Nucleus accumbens (tissue), 56 donors: ENCODE measurements around the gene TRAPPC2L.

Experiments used
- DNase-seq, 56 donors: peaks; one replicate each; lab custom pipeline; 2025; lab: John Stamatoyannopoulos, UW

The TRAPPC2L gene

GRCh38 chr16:88874938-88875599 lies 18.1 kb downstream of the TRAPPC2L start:
- no peak for DNase-seq

GRCh38 chr16:88875703-88876234 lies 18.8 kb downstream of the TRAPPC2L start:
- DNase-seq: no peak

GRCh38 chr16:88876942-88877526 lies 20.1 kb downstream of the TRAPPC2L start:
- DNase-seq: no peak

GRCh38 chr16:88877564-88878289 lies 20.8 kb downstream of the TRAPPC2L start:
- DNase-seq: no peak

GRCh38 chr16:88878356-88878755 lies 21.4 kb downstream of the TRAPPC2L start:
- DNase-seq: no peak

- DNase-seq: peak in 10 of 56 donors; percentile 4 to 44 (median 16)
These were observed 22.2 kb downstream of the TRAPPC2L start for GRCh38 chr16:88878967-88879787.

GRCh38 chr16:88879788-88880055 lies 22.8 kb downstream of the TRAPPC2L start:
- no peak for DNase-seq

GRCh38 chr16:88880226-88881006 lies 23.5 kb downstream of the TRAPPC2L start:
- DNase-seq: no peak

GRCh38 chr16:88881007-88881615 lies 24.2 kb downstream of the TRAPPC2L start:
- no peak for DNase-seq

- DNase-seq: no peak
These were observed 24.9 kb downstream of the TRAPPC2L start for GRCh38 chr16:88881675-88882357.

- peak in 3 of 56 donors; percentile 4 to 58 (median 35) for DNase-seq
These were observed 25.6 kb downstream of the TRAPPC2L start for GRCh38 chr16:88882358-88883030.

GRCh38 chr16:88883117-88883895 lies 26.4 kb downstream of the TRAPPC2L start:
- no peak for DNase-seq

- no peak for DNase-seq
These were observed 27.0 kb downstream of the TRAPPC2L start for GRCh38 chr16:88883946-88884345.

GRCh38 chr16:88884569-88885271 lies 27.8 kb downstream of the TRAPPC2L start:
- no peak for DNase-seq

- DNase-seq: no peak
These were observed 28.9 kb downstream of the TRAPPC2L start for GRCh38 chr16:88885693-88886280.

GRCh38 chr16:88886420-88886844 lies 29.5 kb downstream of the TRAPPC2L start:
- peak in 1 of 56 donors; percentile 2 for DNase-seq
